ENCODE results near the gene MED9. TPM values are rescaled to one million over a fixed set of nuclear protein-coding genes. Genes with fewer than 3 reads are reported as not detected.
"Not testable (repeated sequence)": the region's sequence is repeated elsewhere in the genome, so short reads cannot be mapped to it uniquely, and the experiment has no call there.

The MED9 gene
- total RNA-seq (2014; rRNA removed; shearing (Covaris generic)), result 84.4 and 88.9 TPM in 2 replicates

GRCh38 chr17:17476865-17477467, at the start of gene MED9:
TSS of gene MED9 (plus strand) at chr17:17477000. CDS start at chr17:17477042, 42 bp downstream.
- H3K9me3 ChIP-seq (replicated peaks), result no peaks in the 10 kb centered on the region
- peak within 1 kb of the TSS; percentile 87 for H3K27ac ChIP-seq
- peak within 1 kb of the TSS; percentile 96 for H3K4me3 ChIP-seq
- no peaks in the 10 kb centered on the region for H3K27me3 ChIP-seq
- peak; percentile 100 for DNase-seq
- H3K36me3 ChIP-seq, result peaks cover 24% of the 10 kb centered on the region
- H3K4me1 ChIP-seq, result peaks cover 26% of the 10 kb centered on the region

- no peak overlapping the region for H3K27ac ChIP-seq
- 0 out of 2 replicates have a peak, but pooled peaks cover 7% of the 10 kb centered on the region for H3K4me1 ChIP-seq
- no peaks in the 10 kb centered on the region for H3K27me3 ChIP-seq
- no peak for DNase-seq
- H3K9me3 ChIP-seq (replicated peaks), result peaks cover 26% of the 10 kb centered on the region
- H3K36me3 ChIP-seq, result no peaks in the 10 kb centered on the region
- no peak overlapping the region for H3K4me3 ChIP-seq
Observed at GRCh38 chr17:17429222-17429621, 47.6 kb upstream of the MED9 start.

GRCh38 chr17:17430924-17431323, 45.9 kb upstream of the MED9 start:
- DNase-seq, H3K27me3 ChIP-seq, H3K4me3 ChIP-seq, H3K36me3 ChIP-seq, H3K27ac ChIP-seq: not testable (repeated sequence)
- H3K4me1 ChIP-seq, result peaks cover 12% of the 10 kb centered on the region
- peaks cover 15% of the 10 kb centered on the region for H3K9me3 ChIP-seq (replicated peaks)

- DNase-seq, result no peak
- Histone ChIP-seq H3K27ac (no peak overlapping the region), H3K4me3 (no peak overlapping the region), H3K27me3 (no peaks in the 10 kb centered on the region), H3K9me3 (replicated peaks) (peaks cover 15% of the 10 kb centered on the region), H3K36me3 (no peaks in the 10 kb centered on the region), H3K4me1 (peaks cover 18% of the 10 kb centered on the region)
Observed at GRCh38 chr17:17431605-17432004, 45.2 kb upstream of the MED9 start.

GRCh38 chr17:17433000-17433703, 43.6 kb upstream of the MED9 start:
- Histone ChIP-seq H3K4me1 (peaks cover 20% of the 10 kb centered on the region), H3K36me3 (no peaks in the 10 kb centered on the region), H3K4me3 (no peak overlapping the region), H3K27me3 (no peaks in the 10 kb centered on the region), H3K27ac (no peak overlapping the region), H3K9me3 (replicated peaks) (peaks cover 12% of the 10 kb centered on the region)
- no peak for DNase-seq

- H3K4me1 ChIP-seq, result peaks cover 20% of the 10 kb centered on the region
- DNase-seq, result no peak
- no peak overlapping the region for H3K27ac ChIP-seq
- H3K27me3 ChIP-seq, result no peaks in the 10 kb centered on the region
- peaks cover 12% of the 10 kb centered on the region for H3K9me3 ChIP-seq (replicated peaks)
- no peaks in the 10 kb centered on the region for H3K36me3 ChIP-seq
- no peak overlapping the region for H3K4me3 ChIP-seq
Observed at GRCh38 chr17:17434477-17434876, 42.3 kb upstream of the MED9 start.

- peaks cover 6% of the 10 kb centered on the region for H3K9me3 ChIP-seq (replicated peaks)
- peaks cover 28% of the 10 kb centered on the region for H3K4me1 ChIP-seq
- H3K27ac ChIP-seq, result no peak overlapping the region
- no peaks in the 10 kb centered on the region for H3K36me3 ChIP-seq
- DNase-seq, result peak in 1 of 2 experiments; percentile 62
- H3K27me3 ChIP-seq, result no peaks in the 10 kb centered on the region
- H3K4me3 ChIP-seq, result no peak overlapping the region
Observed at GRCh38 chr17:17435323-17435722, 41.5 kb upstream of the MED9 start.

GRCh38 chr17:17437461-17437860, 39.3 kb upstream of the MED9 start:
- H3K27me3 ChIP-seq, result no peaks in the 10 kb centered on the region
- H3K27ac ChIP-seq, result no peak overlapping the region
- H3K4me1 ChIP-seq, result peaks cover 36% of the 10 kb centered on the region
- DNase-seq, result no peak
- H3K36me3 ChIP-seq, result no peaks in the 10 kb centered on the region
- H3K4me3 ChIP-seq, result no peak overlapping the region
- H3K9me3 ChIP-seq (replicated peaks), result no peaks in the 10 kb centered on the region

- no peaks in the 10 kb centered on the region for H3K9me3 ChIP-seq (replicated peaks)
- H3K4me1 ChIP-seq, result peaks cover 36% of the 10 kb centered on the region
- H3K4me3 ChIP-seq, result no peak overlapping the region
- no peaks in the 10 kb centered on the region for H3K27me3 ChIP-seq
- no peak for DNase-seq
- H3K27ac ChIP-seq, result no peak overlapping the region
- no peaks in the 10 kb centered on the region for H3K36me3 ChIP-seq
Observed at GRCh38 chr17:17437893-17438292, 38.9 kb upstream of the MED9 start.

- H3K4me1 ChIP-seq, result peaks cover 39% of the 10 kb centered on the region
- DNase-seq, result peak; percentile 93 to 97
Observed at GRCh38 chr17:17440010-17440843, 36.6 kb upstream of the MED9 start.

GRCh38 chr17:17440938-17441675, 35.7 kb upstream of the MED9 start:
- Histone ChIP-seq H3K27me3 (no peaks in the 10 kb centered on the region), H3K27ac (no peak overlapping the region), H3K9me3 (replicated peaks) (peaks cover 7% of the 10 kb centered on the region), H3K4me3 (no peak overlapping the region), H3K36me3 (no peaks in the 10 kb centered on the region), H3K4me1 (peaks cover 39% of the 10 kb centered on the region)
- DNase-seq, result no peak

More at GRCh38 chr17:17440010-17440843, 36.6 kb upstream of the MED9 start:
- no peaks in the 10 kb centered on the region for H3K27me3 ChIP-seq
- no peaks in the 10 kb centered on the region for H3K36me3 ChIP-seq
- H3K9me3 ChIP-seq (replicated peaks), result peaks cover 7% of the 10 kb centered on the region
- H3K27ac ChIP-seq, result peak overlapping the region; percentile 3; the same call in 1 of the 2 replicates
- no peak overlapping the region for H3K4me3 ChIP-seq

GRCh38 chr17:17443173-17443572, 33.6 kb upstream of the MED9 start:
- DNase-seq, result no peak
- no peak overlapping the region for H3K27ac ChIP-seq
- peaks cover 13% of the 10 kb centered on the region for H3K9me3 ChIP-seq (replicated peaks)
- peaks cover 48% of the 10 kb centered on the region for H3K4me1 ChIP-seq
- no peaks in the 10 kb centered on the region for H3K27me3 ChIP-seq
- H3K4me3 ChIP-seq, result no peak overlapping the region
- H3K36me3 ChIP-seq, result no peaks in the 10 kb centered on the region

GRCh38 chr17:17445296-17445924, 31.4 kb upstream of the MED9 start:
- Histone ChIP-seq H3K27me3 (no peaks in the 10 kb centered on the region), H3K4me3 (peak overlapping the region; percentile 0; the same call in 1 of the 2 replicates), H3K36me3 (no peaks in the 10 kb centered on the region), H3K9me3 (replicated peaks) (peaks cover 16% of the 10 kb centered on the region), H3K4me1 (peaks cover 39% of the 10 kb centered on the region), H3K27ac (peak overlapping the region; percentile 43)
- DNase-seq, result peak in 1 of 2 experiments; percentile 49
